SU-DHL-6 (cell line): ENCODE results near the gene SPATA7.

ENCODE experiments used
- CTCF ChIP-seq: fragments of 200-600 bp; sonication (generic); IDR thresholded peaks from one replicate; pipeline ENCODE4 v1.5.1; 2017; ENCODE audit warnings: antibody characterized with exemption, mild to moderate bottlenecking, low read length, moderate library complexity; ENCODE audit not compliant: insufficient read depth, poor library complexity, severe bottlenecking
- EZH2phosphoT487 ChIP-seq: fragments of 200-600 bp; sonication (generic), shearing (Covaris generic); conservative IDR thresholded peaks from 2 replicates; pipeline ENCODE4 v1.6.1; 2018; ENCODE audit warnings: mild to moderate bottlenecking, antibody characterized with exemption, low read length, moderate library complexity, mixed read lengths

GRCh38 chr14:88388741-88389282 is 3.4 kb downstream of the SPATA7 start:
- no peak for TF ChIP-seq CTCF
- no peak for TF ChIP-seq EZH2phosphoT487
